Smooth muscle cell (in vitro differentiated cells): ENCODE measurements around the gene RFC5. TPM values are rescaled to one million over a fixed set of nuclear protein-coding genes. Genes with fewer than 3 reads are reported as not detected.

Experiments used
- DNase-seq: peaks from one replicate; lab custom pipeline; 2025; ENCODE audit not compliant: unreplicated experiment; lab: John Stamatoyannopoulos, UW
- H2AFZ ChIP-seq: fragments of 200-600 bp; sonication (generic); 2 replicates; pipeline ENCODE4 v1.6.0; 2016; ENCODE audit warnings: antibody characterized with exemption, low read depth, mild to moderate bottlenecking
- H3F3A ChIP-seq: fragments of 200-600 bp; sonication (generic); 2 replicates; pipeline ENCODE4 v1.6.0; 2017; ENCODE audit warnings: antibody characterized with exemption, low read depth
- H3K27ac ChIP-seq: fragments of 200-600 bp; sonication (generic); 2 replicates; pipeline ENCODE4 v1.5.1; 2016; ENCODE audit warnings: low read depth, mild to moderate bottlenecking
- H3K27me3 ChIP-seq: fragments of 200-600 bp; sonication (generic); 2 replicates; pipeline ENCODE4 v1.6.1; 2016; ENCODE audit warnings: low read depth, mild to moderate bottlenecking
- H3K36me3 ChIP-seq: fragments of 200-600 bp; sonication (generic); 2 replicates; pipeline ENCODE4 v1.5.1; 2016; ENCODE audit warnings: low read depth
- H3K4me1 ChIP-seq: fragments of 200-600 bp; sonication (generic); 2 replicates; pipeline ENCODE4 v1.5.1; 2016; ENCODE audit warnings: low read depth
- H3K4me2 ChIP-seq: fragments of 200-600 bp; sonication (generic); 2 replicates; pipeline ENCODE4 v1.6.0; 2016; ENCODE audit warnings: mild to moderate bottlenecking
- H3K4me3 ChIP-seq: fragments of 200-600 bp; sonication (generic); 2 replicates; pipeline ENCODE4 v1.5.1; 2016; ENCODE audit warnings: mild to moderate bottlenecking
- H3K79me2 ChIP-seq: fragments of 200-600 bp; sonication (generic); 2 replicates; pipeline ENCODE4 v1.6.0; 2016; ENCODE audit warnings: low read depth, mild to moderate bottlenecking
- H3K9ac ChIP-seq: fragments of 200-600 bp; sonication (generic); 2 replicates; pipeline ENCODE4 v1.6.0; 2016; ENCODE audit warnings: low read depth
- H3K9me3 ChIP-seq: fragments of 200-600 bp; sonication (generic); replicated peaks from 2 replicates; pipeline ENCODE4 v1.5.1; 2016; ENCODE audit warnings: low read depth
- H4K20me1 ChIP-seq: fragments of 200-600 bp; sonication (generic); 2 replicates; pipeline ENCODE4 v1.6.0; 2016; ENCODE audit warnings: low read depth
- CTCF ChIP-seq: fragments of 200-600 bp; sonication (generic); IDR thresholded peaks from 2 replicates; pipeline ENCODE4 v1.5.1; 2017; ENCODE audit warnings: borderline replicate concordance, mild to moderate bottlenecking, antibody characterized with exemption; ENCODE audit not compliant: insufficient read depth, poor library complexity, severe bottlenecking
- WGBS: methylation state at CpG from one replicate; pipeline ENCODE4 v1.1.7; 2016; ENCODE audit warnings: low lambda C conversion rate; 5-methylcytosine and 5-hydroxymethylcytosine counted together
- polyA plus RNA-seq: library from polyadenylated mRNA; unstranded; fragments of >200 nt; fragmentation: Nextera tagmentation; extraction: Ambion mirVana; gene quantifications from 2 replicates; pipeline ENCODE4 v1.2.1, GENCODE V29; 2016
- total RNA-seq: library from RNA; depleted of rRNA; stranded (reverse); fragments of >200 nt; gene quantifications from 2 replicates; pipeline ENCODE4 v1.2.3, GENCODE V29; 2014

Gene RFC5
- total and polyA plus RNA-seq, 2 experiments from 2014 or later = 16.4 to 27.1 TPM

DNA sequence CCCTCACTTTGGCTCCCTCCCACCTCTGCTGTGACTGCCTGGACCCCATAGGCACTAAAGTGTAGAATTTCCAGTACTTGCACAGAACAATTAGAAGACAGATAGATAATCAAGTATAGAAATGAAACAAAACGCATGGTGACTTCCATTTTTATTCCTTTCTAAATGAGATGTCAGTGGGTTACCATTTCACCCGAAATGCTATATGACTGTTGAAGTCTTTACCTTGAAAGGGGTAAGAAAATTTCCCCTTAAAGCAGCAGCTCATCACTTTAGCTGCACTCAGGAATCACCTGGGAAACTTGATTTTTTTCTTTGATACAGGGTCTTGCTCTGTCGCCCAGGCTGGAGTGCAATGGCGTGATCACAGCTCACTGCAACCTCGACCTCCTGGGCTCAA lies 35.2 kb upstream of the RFC5 start:
- Histone ChIP-seq H3K4me3 (no peak overlapping the region), H3K4me1 (no peaks in the 10 kb centered on the region), H2AFZ (no peak overlapping the region), H3F3A (no peaks in the 10 kb centered on the region), H3K27me3 (peaks cover 3% of the 10 kb centered on the region), H3K4me2 (no peak overlapping the region), H3K27ac (no peak overlapping the region), H3K36me3 (no peaks in the 10 kb centered on the region), H3K9ac (no peak overlapping the region), H3K9me3 (no peaks in the 10 kb centered on the region), H3K79me2 (no peaks in the 10 kb centered on the region), H4K20me1 (no peaks in the 10 kb centered on the region)
- no peak for DNase-seq
- 84% methylated on average over 5 of the region's 5 CpGs for WGBS
- no peak for TF ChIP-seq CTCF

DNA sequence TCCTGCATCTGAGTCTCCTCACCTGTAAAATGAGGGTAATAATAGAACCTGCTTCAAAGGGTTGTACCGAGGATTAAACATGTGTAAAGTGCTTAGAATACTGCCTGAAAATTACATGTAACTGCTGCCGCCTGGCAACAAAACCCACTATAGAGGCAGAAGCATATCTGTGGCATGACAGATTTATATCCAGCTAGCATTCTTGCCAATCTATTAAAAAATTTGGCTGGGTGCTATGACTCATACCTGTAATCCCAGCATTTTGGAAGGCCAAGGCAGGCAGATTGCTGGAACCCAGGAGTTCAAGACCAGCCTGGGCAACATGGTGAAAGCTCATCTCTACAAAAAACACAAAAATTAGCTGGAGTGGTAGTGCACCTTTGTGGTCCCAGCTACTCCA lies 31.3 kb upstream of the RFC5 start:
- no peak for DNase-seq
- no peak overlapping the region for H2AFZ ChIP-seq
- 90% methylated on average over 2 of the region's 2 CpGs for WGBS
- no peak for TF ChIP-seq CTCF
- H3K4me3 ChIP-seq = no peak overlapping the region
- H4K20me1 ChIP-seq = no peaks in the 10 kb centered on the region
- no peaks in the 10 kb centered on the region for H3K4me1 ChIP-seq
- H3K79me2 ChIP-seq = no peaks in the 10 kb centered on the region
- H3F3A ChIP-seq = no peaks in the 10 kb centered on the region
- H3K9me3 ChIP-seq = no peaks in the 10 kb centered on the region
- peaks cover 3% of the 10 kb centered on the region for H3K27me3 ChIP-seq
- no peak overlapping the region for H3K9ac ChIP-seq
- no peak overlapping the region for H3K4me2 ChIP-seq
- H3K36me3 ChIP-seq = no peaks in the 10 kb centered on the region
- H3K27ac ChIP-seq = no peak overlapping the region

DNA sequence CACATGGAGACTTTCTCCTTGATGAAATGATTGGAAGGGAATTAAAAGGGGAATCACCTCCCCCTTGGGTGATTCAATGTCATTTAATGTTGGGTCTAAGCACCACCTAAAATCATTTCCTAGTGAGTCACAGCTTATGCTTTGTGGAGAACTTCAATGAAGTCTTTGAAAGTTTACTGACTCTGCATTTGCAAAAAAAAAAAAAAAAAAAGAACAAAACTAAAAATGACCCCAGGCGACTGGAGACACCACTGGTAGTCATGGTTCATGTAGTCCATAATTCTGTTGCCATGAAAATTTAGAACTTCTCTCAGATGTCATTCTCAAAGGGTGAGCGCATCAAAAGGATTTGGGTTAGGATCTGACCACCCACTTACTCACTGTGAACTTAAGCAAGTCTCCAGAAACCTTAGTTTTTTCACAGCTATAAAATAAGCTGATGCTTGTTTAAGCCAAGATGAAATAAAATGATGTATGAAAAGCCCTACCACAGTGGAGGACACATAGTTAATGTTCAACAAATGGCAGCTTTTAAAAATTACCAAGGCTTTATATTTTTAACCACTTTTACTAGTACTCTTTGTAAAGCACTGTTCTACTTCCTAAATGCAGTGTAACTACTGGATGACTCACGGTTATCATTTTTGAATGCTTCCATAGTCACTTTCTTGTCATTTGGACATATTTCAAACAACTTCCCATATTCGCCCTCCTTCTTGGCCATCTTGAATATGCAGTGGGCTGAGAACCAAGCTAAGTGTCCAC lies 29.6 kb upstream of the RFC5 start:
- DNase-seq = no peak
- H3K4me1 ChIP-seq = no peaks in the 10 kb centered on the region
- WGBS = 83% methylated on average over 4 of the region's 4 CpGs
- no peak overlapping the region for H3K27ac ChIP-seq
- H3K79me2 ChIP-seq = no peaks in the 10 kb centered on the region
- no peak overlapping the region for H2AFZ ChIP-seq
- no peak overlapping the region for H3K4me2 ChIP-seq
- TF ChIP-seq CTCF = no peak
- H3K36me3 ChIP-seq = no peaks in the 10 kb centered on the region
- H4K20me1 ChIP-seq = no peaks in the 10 kb centered on the region
- no peak overlapping the region for H3K9ac ChIP-seq
- H3F3A ChIP-seq = no peaks in the 10 kb centered on the region
- H3K4me3 ChIP-seq = no peak overlapping the region
- H3K27me3 ChIP-seq = no peaks in the 10 kb centered on the region
- no peaks in the 10 kb centered on the region for H3K9me3 ChIP-seq
